IPS-20b (cell line): ENCODE measurements around the gene AP2A1.

Experiments
- H3K27ac ChIP-seq: one replicate; pipeline ENCODE4 v1.5.1; 2013; ENCODE audit warnings: low read length
- H3K27me3 ChIP-seq: 2 replicates; pipeline ENCODE4 v1.6.1; 2013; ENCODE audit warnings: mild to moderate bottlenecking, low read length, inconsistent platforms; ENCODE audit not compliant: insufficient read depth
- H3K36me3 ChIP-seq: 2 replicates; pipeline ENCODE4 v1.6.1; 2013; ENCODE audit warnings: low read depth, mild to moderate bottlenecking, inconsistent platforms, low read length, moderate library complexity; ENCODE audit not compliant: insufficient read depth
- H3K4me1 ChIP-seq: 2 replicates; pipeline ENCODE4 v1.6.1; 2013; ENCODE audit warnings: mild to moderate bottlenecking, control low read depth, inconsistent platforms, low read length, moderate library complexity; ENCODE audit not compliant: insufficient read depth
- H3K4me3 ChIP-seq: 2 replicates; pipeline ENCODE4 v1.5.1; 2013; ENCODE audit warnings: mild to moderate bottlenecking, low read length, inconsistent platforms
- H3K9ac ChIP-seq: 2 replicates; pipeline ENCODE4 v1.6.1; 2013; ENCODE audit warnings: low read depth, mild to moderate bottlenecking, inconsistent platforms, low read length, moderate library complexity
- H3K9me3 ChIP-seq: 2 replicates; pipeline ENCODE4 v1.6.1; 2013; ENCODE audit warnings: mild to moderate bottlenecking, low read depth, low read length, inconsistent platforms; ENCODE audit not compliant: insufficient read depth

AP2A1 gene

DNA sequence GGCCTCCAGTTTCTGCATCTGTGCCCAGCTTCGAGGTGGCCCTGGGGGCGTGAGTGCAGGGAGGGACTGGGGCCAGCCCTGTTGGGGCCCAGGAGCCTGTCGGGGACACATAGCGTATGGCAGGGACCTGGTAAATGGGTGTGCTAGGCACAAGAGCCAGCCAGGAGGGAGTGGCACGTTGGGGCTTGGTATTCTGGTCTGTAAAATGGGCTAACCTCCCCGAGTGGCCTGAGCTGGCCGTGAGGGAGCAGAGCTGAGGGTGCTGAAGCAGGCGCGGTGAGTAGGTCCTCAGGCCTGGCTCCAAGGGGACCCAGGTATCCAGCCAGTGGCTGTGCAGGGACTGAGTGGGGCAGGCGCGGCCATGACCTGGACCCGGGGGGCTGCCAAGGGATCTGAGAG is 88.5 kb downstream of the AP2A1 start:
- no peak overlapping the region for H3K27ac ChIP-seq
- peaks cover 7% of the 10 kb centered on the region; the same call in 1 of the 2 replicates for H3K4me1 ChIP-seq

DNA sequence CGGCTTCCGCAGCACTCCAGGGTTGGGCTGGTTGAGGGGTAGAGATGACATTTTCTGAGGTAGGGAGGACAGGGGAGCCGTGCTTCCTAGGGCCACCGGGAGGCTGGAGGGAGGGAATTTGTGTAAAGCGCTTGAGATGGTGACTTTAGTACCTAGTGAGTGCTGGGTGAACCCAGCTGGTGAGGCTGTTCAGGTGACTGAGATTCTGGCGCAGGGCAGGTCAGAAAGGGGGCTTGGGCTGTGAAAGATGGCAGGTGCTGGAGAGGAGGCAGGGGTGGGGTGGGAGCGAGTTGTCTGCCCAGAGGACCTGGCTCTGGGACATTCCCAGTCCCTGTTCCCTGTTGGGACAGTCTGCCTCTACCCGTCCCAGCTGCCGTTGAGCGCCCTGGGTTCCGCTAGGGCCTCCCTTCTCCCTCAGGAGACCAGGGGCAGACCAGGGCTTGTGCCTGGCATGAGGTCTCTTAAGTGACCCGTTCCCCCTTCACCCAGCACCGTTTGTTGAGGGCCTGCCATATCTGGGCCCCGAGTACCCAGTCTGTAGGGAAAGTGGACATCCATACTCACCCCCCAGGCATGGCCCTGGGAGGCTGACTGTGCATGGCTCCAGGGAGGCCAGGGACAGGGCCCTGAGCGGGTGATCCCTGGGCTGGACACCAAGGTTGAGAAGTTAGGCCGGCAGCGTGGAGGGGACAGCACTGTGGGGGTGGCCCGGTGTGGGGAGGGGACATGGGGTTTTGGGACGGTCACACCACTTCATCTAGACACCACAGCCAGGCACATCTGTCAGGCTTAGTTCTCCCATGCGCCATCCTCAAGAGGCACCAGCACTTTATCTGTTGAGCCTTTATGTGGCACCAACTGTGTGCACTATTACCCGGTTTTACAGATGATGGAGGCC is 89.1 kb downstream of the AP2A1 start:
- peaks cover 76% of the 10 kb centered on the region for H3K36me3 ChIP-seq
- H3K9ac ChIP-seq, result no peak overlapping the region
- no peaks in the 10 kb centered on the region for H3K27me3 ChIP-seq
- peaks cover 7% of the 10 kb centered on the region; the same call in 1 of the 2 replicates for H3K4me1 ChIP-seq
- no peaks in the 10 kb centered on the region for H3K9me3 ChIP-seq
- H3K4me3 ChIP-seq, result no peak overlapping the region
- H3K27ac ChIP-seq, result no peak overlapping the region

More for the DNA sequence above, 88.5 kb downstream of the AP2A1 start:
- Histone ChIP-seq H3K9me3 (no peaks in the 10 kb centered on the region), H3K4me3 (no peak overlapping the region), H3K9ac (no peak overlapping the region), H3K27me3 (no peaks in the 10 kb centered on the region), H3K36me3 (peaks cover 70% of the 10 kb centered on the region)

DNA sequence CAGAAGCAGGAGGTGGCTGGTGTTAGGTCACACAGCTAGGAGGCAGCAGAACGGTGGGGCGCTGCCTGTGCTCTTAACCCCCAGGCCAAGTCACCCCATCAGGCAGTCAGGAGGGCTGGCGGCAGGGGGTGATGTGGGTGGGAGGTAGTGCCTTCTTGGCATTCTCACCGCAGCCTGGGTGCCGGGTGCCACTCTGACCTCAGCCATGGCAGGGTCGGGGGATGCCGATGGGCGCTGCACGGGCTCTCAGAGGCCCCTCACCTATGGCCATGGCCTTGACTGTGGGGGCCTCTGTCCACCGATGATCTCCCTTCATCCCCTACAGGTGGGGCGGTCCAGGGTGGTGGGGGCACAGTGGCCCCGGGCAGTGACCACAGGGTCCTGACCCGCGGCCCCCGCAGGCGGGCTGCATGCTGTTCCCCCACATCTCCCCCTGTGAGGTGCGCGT is 89.8 kb downstream of the AP2A1 start:
- H3K4me1 ChIP-seq, result peaks cover 7% of the 10 kb centered on the region; the same call in 1 of the 2 replicates
- no peak overlapping the region for H3K27ac ChIP-seq
- no peak overlapping the region for H3K4me3 ChIP-seq
- no peaks in the 10 kb centered on the region for H3K27me3 ChIP-seq
- no peaks in the 10 kb centered on the region for H3K9me3 ChIP-seq
- H3K9ac ChIP-seq, result no peak overlapping the region
- peaks cover 82% of the 10 kb centered on the region for H3K36me3 ChIP-seq
